Keratinocyte (primary cell): ENCODE measurements around the gene DSTN. TPM values are rescaled to one million over a fixed set of nuclear protein-coding genes. Genes with fewer than 3 reads are reported as not detected.

ENCODE experiments used
- DNase-seq: peaks from one replicate; pipeline ENCODE4 v3.0.0-alpha.2; 2011; ENCODE audit warnings: low read depth, missing footprints, low spot score
- FAIRE-seq: peaks from 2 replicates; lab custom pipeline; 2011; peaks lifted over from hg19 to GRCh38; lab: Jason Lieb, UNC
- H2AFZ ChIP-seq: 2 replicates; pipeline ENCODE4 v1.6.0; 2012; ENCODE audit warnings: low read length, control low read depth, inconsistent platforms; ENCODE audit not compliant: control insufficient read depth
- H3K27ac ChIP-seq: 2 replicates; pipeline ENCODE4 v1.5.1; 2011; ENCODE audit warnings: low read length; ENCODE audit not compliant: control insufficient read depth, insufficient read depth
- H3K27me3 ChIP-seq: 3 replicates; pipeline ENCODE4 v1.6.0; 2011; ENCODE audit warnings: low read length; ENCODE audit not compliant: control insufficient read depth, insufficient read depth; ENCODE audit errors: extremely low read depth
- H3K36me3 ChIP-seq, 2 experiments: 2 replicates in 1 of 2; 3 replicates in 1 of 2; pipeline ENCODE4 v1.5.1; 2011; ENCODE audit warnings: low read length in 2 of 2, mild to moderate bottlenecking in 1 of 2; ENCODE audit not compliant: control insufficient read depth in 2 of 2, insufficient read depth in 2 of 2; ENCODE audit errors: extremely low read depth in 1 of 2
- H3K4me1 ChIP-seq: 3 replicates; pipeline ENCODE4 v1.5.1; 2011; ENCODE audit warnings: low read length; ENCODE audit not compliant: control insufficient read depth, insufficient read depth; ENCODE audit errors: extremely low read depth
- H3K4me2 ChIP-seq: 3 replicates; pipeline ENCODE4 v1.6.0; 2011; ENCODE audit warnings: low read depth, low read length; ENCODE audit not compliant: control insufficient read depth, insufficient read depth; ENCODE audit errors: extremely low read depth
- H3K4me3 ChIP-seq, 3 experiments: fragments of 200-600 bp in 1 of 3; sonication (generic) in 1 of 3; 2 replicates in 2 of 3; 3 replicates in 1 of 3; pipeline ENCODE4 v1.5.1; 2011 to 2016; ENCODE audit warnings: low read length in 3 of 3, mild to moderate bottlenecking in 3 of 3, control low read depth in 2 of 3, inconsistent platforms in 1 of 3, low read depth in 1 of 3, mixed read lengths in 1 of 3, mixed run types in 1 of 3, moderate library complexity in 1 of 3; ENCODE audit not compliant: control insufficient read depth in 2 of 3, insufficient read depth in 2 of 3; ENCODE audit errors: extremely low read depth in 1 of 3
- H3K79me2 ChIP-seq: 2 replicates; pipeline ENCODE4 v1.6.0; 2012; ENCODE audit warnings: low read length; ENCODE audit not compliant: control insufficient read depth, insufficient read depth
- H3K9ac ChIP-seq: 3 replicates; pipeline ENCODE4 v1.6.0; 2011; ENCODE audit warnings: low read length; ENCODE audit not compliant: control insufficient read depth, insufficient read depth; ENCODE audit errors: extremely low read depth
- H3K9me1 ChIP-seq: 3 replicates; pipeline ENCODE4 v1.6.0; 2011; ENCODE audit warnings: low read length; ENCODE audit not compliant: control insufficient read depth, insufficient read depth; ENCODE audit errors: extremely low read depth
- H3K9me3 ChIP-seq: 2 replicates; pipeline ENCODE4 v1.5.1; 2012; ENCODE audit warnings: low read depth, low read length; ENCODE audit not compliant: control insufficient read depth
- H4K20me1 ChIP-seq: 3 replicates; pipeline ENCODE4 v1.6.0; 2011; ENCODE audit warnings: low read length; ENCODE audit not compliant: control insufficient read depth, insufficient read depth; ENCODE audit errors: extremely low read depth
- CTCF ChIP-seq, 3 experiments: IDR thresholded peaks in 1 of 3; conservative IDR thresholded peaks in 1 of 3; optimal IDR thresholded peaks in 1 of 3; 2 replicates in 2 of 3; 3 replicates in 1 of 3; pipeline versions ENCODE3 to v1.5.1; 2011; ENCODE audit warnings: low read length in 3 of 3, mild to moderate bottlenecking in 3 of 3, moderate library complexity in 2 of 3, control low read depth in 1 of 3, inconsistent platforms in 1 of 3; ENCODE audit not compliant: insufficient read depth in 2 of 3; ENCODE audit errors: extremely low read depth in 1 of 3
- EZH2 ChIP-seq: IDR thresholded peaks from one replicate; pipeline ENCODE4 v1.6.1; 2012; ENCODE audit warnings: inconsistent platforms, mild to moderate bottlenecking, low read length, moderate library complexity
- dilution Hi-C: fragments of 300-500 bp; cut with MboI; formaldehyde crosslinking; loops from one replicate; pipeline ENCODE4 v1.7.0; 2020; ENCODE audit warnings: low sequenced_read_pairs; ENCODE audit not compliant: extremely low pct_ligation_motif_present
- polyA plus RNA-seq, 5 experiments: library from polyadenylated mRNA; depleted of rRNA in 3 of 5; stranded (reverse) in 3 of 5; stranded (forward) in 1 of 5; unstranded in 1 of 5; fragments of >200 nt; gene quantifications; 1 replicate in 1 of 5; 2 replicates in 3 of 5; 3 replicates in 1 of 5; pipeline versions ENCODE4 v1.2.1 to v1.2.3, GENCODE V29; 2011 to 2012; ENCODE audit warnings: missing spikeins in 2 of 5, low read depth in 1 of 5, low replicate concordance in 1 of 5

Gene DSTN
- polyA plus RNA-seq, 1 donor (not counting 4 experiments of a cell fraction or from before 2014, with no cell fraction given) = 288 TPM

GRCh38 chr20:17602493-17602892 lies 32.6 kb downstream of the DSTN start:
- TF ChIP-seq EZH2 (no peak), CTCF (optimal IDR thresholded peaks at IDR 0.05 in 1 of 3, IDR thresholded peaks at IDR 0.05 in 1 of 3, conservative IDR thresholded peaks at IDR 0.05 in 1 of 3; ENCODE audit: extremely low read depth in 1 of 3, insufficient read depth in 2 of 3, low read length in 3 of 3) (no peak)
- Histone ChIP-seq H4K20me1 (peaks cover 12% of the 10 kb centered on the region), H3K9me3 (no peaks in the 10 kb centered on the region), H3K36me3 (peaks cover 8 to 13% of the 10 kb centered on the region in 2 experiments), H3K9me1 (no peaks in the 10 kb centered on the region), H3K4me3 (no peak overlapping the region), H3K27me3 (no peaks in the 10 kb centered on the region), H3K4me1 (no peaks in the 10 kb centered on the region), H3K79me2 (peaks cover 67% of the 10 kb centered on the region), H2AFZ (no peak overlapping the region), H3K9ac (no peak overlapping the region), H3K27ac (no peak overlapping the region), H3K4me2 (no peak overlapping the region)
- FAIRE-seq (no peak), DNase-seq (no peak)
- dilution Hi-C loops = no loop called here

- FAIRE-seq (no peak), DNase-seq (no peak)
- H3K79me2 ChIP-seq = peaks cover 45% of the 10 kb centered on the region
- H3K27me3 ChIP-seq = no peaks in the 10 kb centered on the region
- no peak overlapping the region for H3K9ac ChIP-seq
- H3K4me3 ChIP-seq = no peak overlapping the region
- H3K9me3 ChIP-seq = no peaks in the 10 kb centered on the region
- no peak overlapping the region for H3K27ac ChIP-seq
- peaks cover 13 to 21% of the 10 kb centered on the region in 2 experiments for H3K36me3 ChIP-seq
- peaks cover 5% of the 10 kb centered on the region for H4K20me1 ChIP-seq
- H2AFZ ChIP-seq = no peak overlapping the region
- H3K4me1 ChIP-seq = peaks cover 3% of the 10 kb centered on the region
- dilution Hi-C loops = no loop called here
- H3K9me1 ChIP-seq = no peaks in the 10 kb centered on the region
- no peak for TF ChIP-seq EZH2
- TF ChIP-seq CTCF (optimal IDR thresholded peaks at IDR 0.05 in 1 of 3, IDR thresholded peaks at IDR 0.05 in 1 of 3, conservative IDR thresholded peaks at IDR 0.05 in 1 of 3; ENCODE audit: extremely low read depth in 1 of 3, insufficient read depth in 2 of 3, low read length in 3 of 3) = no peak
- H3K4me2 ChIP-seq = no peak overlapping the region
Observed at GRCh38 chr20:17605131-17605660, 35.3 kb downstream of the DSTN start.
